HG03066 (cell line): ENCODE results near the gene OR4N5.

ENCODE experiments used
- ATAC-seq: cut with Tn5 transposase; IDR thresholded peaks from one replicate; pipeline ENCODE4 v1.9.1; 2021; ENCODE audit warnings: low read depth; ENCODE audit not compliant: unreplicated experiment

Gene OR4N5

GRCh38 chr14:20194101-20194500 is 55.5 kb downstream of the OR4N5 start:
- no peak for ATAC-seq
